ENCODE results near the gene GABRA1.

DNA sequence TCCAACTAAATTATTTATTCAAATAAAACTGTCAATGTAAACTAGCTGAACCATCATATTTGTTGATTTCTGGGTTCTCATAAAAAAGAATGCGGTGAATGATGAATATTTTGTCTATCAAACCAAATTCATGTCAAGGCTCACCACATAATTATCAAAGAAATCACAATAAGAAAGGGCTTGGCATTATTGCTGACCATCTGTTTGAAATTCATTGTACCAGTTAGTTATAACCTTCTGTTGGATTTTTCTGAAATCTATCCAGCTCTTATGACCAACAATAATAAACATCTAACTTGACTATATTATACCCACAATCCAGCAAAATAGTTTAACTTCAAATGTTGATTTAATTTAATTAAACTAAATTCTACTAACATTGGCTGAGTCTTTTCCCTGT, 53.1 kb downstream of the GABRA1 start:
- TF ChIP-seq, protein P1, sequence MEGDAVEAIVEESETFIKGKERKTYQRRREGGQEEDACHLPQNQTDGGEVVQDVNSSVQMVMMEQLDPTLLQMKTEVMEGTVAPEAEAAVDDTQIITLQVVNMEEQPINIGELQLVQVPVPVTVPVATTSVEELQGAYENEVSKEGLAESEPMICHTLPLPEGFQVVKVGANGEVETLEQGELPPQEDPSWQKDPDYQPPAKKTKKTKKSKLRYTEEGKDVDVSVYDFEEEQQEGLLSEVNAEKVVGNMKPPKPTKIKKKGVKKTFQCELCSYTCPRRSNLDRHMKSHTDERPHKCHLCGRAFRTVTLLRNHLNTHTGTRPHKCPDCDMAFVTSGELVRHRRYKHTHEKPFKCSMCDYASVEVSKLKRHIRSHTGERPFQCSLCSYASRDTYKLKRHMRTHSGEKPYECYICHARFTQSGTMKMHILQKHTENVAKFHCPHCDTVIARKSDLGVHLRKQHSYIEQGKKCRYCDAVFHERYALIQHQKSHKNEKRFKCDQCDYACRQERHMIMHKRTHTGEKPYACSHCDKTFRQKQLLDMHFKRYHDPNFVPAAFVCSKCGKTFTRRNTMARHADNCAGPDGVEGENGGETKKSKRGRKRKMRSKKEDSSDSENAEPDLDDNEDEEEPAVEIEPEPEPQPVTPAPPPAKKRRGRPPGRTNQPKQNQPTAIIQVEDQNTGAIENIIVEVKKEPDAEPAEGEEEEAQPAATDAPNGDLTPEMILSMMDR (IDR thresholded peaks at IDR 0.05), result no peak
- TF ChIP-seq POLR2A (IDR thresholded peaks at IDR 0.05), result no peak

All from esophagus squamous epithelium (tissue), 4 donors.